GM13977 (cell line): ENCODE results near the gene PRUNE2.

Experiments
- DNase-seq: peaks from one replicate; pipeline ENCODE4 v3.0.0; 2012; ENCODE audit warnings: low spot score
- in situ Hi-C: fragments of 300-500 bp; cut with MboI; formaldehyde crosslinking; loops from one replicate; pipeline ENCODE4 v1.12.0; 2022; ENCODE audit warnings: low sequenced_read_pairs, low pct_unique_long_range_greater_than_20kb, mixed read lengths, inconsistent platforms; ENCODE audit not compliant: unreplicated experiment
- TF ChIP-seq, protein P1 (sequence below): IDR thresholded peaks from 2 replicates; pipeline ENCODE4 v1.5.1; 2012; ENCODE audit warnings: mild to moderate bottlenecking, control low read depth; ENCODE audit not compliant: insufficient read depth; ENCODE audit errors: extremely low read depth, missing control alignments

The PRUNE2 gene

DNA sequence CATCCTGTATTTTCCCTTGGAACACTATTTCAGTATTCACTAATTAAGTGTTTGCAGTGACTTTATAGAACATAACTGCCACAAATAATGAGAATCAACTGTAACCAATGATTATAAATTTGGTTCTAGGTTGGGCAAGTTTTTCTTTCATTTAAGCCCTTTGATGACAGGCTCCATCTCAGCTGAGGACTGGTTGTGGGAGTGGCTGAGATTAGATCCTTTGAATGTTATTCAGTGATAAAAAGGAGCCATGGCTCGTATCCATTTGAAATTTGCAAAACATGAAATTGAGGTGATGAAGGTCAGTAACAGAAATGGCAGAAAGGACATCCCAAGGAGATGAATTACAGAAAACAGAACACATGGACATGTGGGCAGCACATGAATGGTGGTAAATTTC lies 279.8 kb downstream of the PRUNE2 start:
- in situ Hi-C loops, result no loop called here
- TF ChIP-seq, protein P1, sequence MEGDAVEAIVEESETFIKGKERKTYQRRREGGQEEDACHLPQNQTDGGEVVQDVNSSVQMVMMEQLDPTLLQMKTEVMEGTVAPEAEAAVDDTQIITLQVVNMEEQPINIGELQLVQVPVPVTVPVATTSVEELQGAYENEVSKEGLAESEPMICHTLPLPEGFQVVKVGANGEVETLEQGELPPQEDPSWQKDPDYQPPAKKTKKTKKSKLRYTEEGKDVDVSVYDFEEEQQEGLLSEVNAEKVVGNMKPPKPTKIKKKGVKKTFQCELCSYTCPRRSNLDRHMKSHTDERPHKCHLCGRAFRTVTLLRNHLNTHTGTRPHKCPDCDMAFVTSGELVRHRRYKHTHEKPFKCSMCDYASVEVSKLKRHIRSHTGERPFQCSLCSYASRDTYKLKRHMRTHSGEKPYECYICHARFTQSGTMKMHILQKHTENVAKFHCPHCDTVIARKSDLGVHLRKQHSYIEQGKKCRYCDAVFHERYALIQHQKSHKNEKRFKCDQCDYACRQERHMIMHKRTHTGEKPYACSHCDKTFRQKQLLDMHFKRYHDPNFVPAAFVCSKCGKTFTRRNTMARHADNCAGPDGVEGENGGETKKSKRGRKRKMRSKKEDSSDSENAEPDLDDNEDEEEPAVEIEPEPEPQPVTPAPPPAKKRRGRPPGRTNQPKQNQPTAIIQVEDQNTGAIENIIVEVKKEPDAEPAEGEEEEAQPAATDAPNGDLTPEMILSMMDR, result no peak
- DNase-seq, result no peak

DNA sequence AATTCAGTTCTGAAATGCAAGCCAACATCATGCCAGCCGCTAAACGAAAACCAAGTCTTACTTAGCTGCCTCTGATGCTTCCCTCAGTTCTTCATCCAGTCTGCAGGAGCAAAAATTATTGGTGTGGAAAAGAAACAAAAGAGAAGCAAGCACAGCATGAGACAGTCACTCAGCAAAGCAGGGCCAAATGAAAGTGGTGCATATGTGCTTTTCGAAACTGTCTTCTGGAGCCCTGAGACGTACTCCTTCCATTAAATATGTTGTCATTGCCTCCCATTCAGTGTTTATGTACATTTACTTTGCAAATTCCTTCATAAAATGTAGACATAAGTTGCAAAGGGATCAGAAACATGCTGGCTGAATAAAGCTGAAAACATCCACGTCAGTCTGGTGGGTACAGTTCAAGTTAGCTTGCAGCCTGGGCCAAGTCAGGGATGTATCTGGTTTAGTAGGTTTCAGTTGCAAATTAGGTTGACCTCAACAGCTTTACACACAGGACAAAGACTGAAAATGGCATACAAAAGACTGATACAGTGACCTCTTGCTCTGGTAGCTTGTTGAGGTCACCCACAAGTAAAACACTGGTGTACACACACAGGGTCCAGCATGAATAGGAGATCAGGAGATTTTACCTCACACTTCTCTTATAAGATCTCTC lies 281.4 kb downstream of the PRUNE2 start:
- in situ Hi-C loops, result no loop called here
- peak; percentile 21 for DNase-seq
- TF ChIP-seq, protein P1, result no peak

DNA sequence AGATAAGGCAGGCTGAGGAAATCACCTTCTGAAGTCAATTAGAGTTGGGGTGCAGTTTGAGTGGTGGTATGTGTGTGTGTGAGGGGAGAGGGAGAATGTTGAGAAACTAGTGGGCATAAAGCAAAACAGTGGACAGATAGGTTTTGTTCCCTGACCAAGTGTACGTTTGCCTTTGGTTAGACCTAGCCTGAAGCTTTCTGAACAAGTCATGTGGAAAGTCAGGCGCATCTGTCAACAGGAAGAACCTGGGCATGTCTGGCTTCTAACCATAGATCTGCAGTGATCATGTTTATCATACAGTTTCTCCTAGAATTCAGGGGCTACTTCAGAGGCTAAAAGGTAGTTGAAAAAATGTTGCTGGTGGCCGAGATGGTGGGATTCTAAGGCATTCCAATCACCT lies 284.9 kb downstream of the PRUNE2 start:
- TF ChIP-seq, protein P1, result no peak
- DNase-seq, result no peak
- in situ Hi-C loops, result no loop called here

DNA sequence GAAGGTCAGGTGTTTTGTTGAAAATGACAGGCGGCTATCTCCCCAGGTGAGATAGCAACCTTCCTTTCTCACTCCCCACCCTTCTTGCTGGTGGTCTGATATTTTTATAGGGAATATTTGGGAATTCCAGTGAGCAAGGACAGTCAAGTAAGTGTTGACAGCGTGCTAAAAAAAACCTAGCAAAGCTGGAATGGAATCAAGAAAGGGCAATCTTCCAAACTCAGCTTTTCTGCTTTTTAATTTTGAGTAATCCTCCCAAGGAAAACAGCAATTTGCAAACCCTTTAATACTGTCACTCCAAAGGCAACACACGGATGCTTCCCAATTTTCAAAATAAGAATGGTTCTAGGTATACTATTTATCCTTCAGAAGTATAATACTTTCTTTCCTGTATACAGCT lies 285.3 kb downstream of the PRUNE2 start:
- no peak for DNase-seq
- in situ Hi-C loops, result no loop called here
- TF ChIP-seq, protein P1, result no peak

DNA sequence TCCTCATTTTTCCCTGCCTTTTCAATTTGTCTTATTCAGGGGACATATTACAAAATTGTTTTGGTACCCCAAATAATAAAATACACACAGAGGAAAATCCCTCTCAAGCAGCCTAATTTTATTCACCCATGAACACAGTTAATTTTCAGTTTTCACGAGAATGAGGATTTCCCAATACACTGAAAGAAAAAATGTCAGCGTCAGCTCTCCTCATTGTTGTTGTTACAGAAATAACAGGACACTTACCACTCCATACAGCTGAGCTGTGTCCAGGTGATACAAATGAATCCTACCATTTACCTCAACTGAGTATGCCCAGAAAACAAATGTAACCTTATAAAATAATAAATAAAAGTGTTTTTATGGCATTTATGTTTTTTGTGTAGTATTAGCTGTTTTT lies 286.3 kb downstream of the PRUNE2 start:
- DNase-seq, result no peak
- in situ Hi-C loops, result no loop called here
- TF ChIP-seq, protein P1, result no peak

DNA sequence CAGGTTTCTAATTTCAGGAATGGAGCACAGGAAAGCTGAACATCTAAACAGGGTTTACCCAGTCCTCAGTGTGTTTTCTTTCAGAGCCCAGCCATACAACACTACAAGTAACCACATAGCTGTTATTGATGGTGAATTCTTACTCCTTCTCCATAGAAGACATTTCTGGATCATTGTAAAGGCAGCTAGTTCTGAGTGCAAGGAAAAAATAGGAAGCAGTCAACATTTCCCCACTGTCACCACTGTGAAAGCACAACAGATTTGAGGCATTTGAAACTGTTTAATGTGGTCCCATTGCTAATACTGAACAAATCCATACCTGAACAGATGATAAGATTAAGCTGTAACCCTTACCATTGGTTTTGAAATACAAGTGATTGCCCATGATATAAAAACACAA lies 286.7 kb downstream of the PRUNE2 start:
- TF ChIP-seq, protein P1, result no peak
- in situ Hi-C loops, result no loop called here
- no peak for DNase-seq
